Measurements from ENCODE around the gene RNU5B-1. TPM values are rescaled to one million over a fixed set of nuclear protein-coding genes. Genes with fewer than 3 reads are reported as not detected.
A peak's percentile ranks its signal among the peaks of the same experiment; 100 is the strongest.
"Not testable (repeated sequence)": the region's sequence is repeated elsewhere in the genome, so short reads cannot be mapped to it uniquely, and the experiment has no call there.

The RNU5B-1 gene

GRCh38 chr15:65349338-65349737, 44.9 kb downstream of the RNU5B-1 start:
- Histone ChIP-seq H3K27ac (ENCODE audit: low read length, poor library complexity, severe bottlenecking) (no peak overlapping the region), H2BK5ac (ENCODE audit: low read depth, low read length, poor library complexity, severe bottlenecking) (no peak overlapping the region), H4K91ac (ENCODE audit: low read length) (no peak overlapping the region), H3K4me3 (ENCODE audit: insufficient read depth in 1 of 2, low read depth in 1 of 2, low read length in 2 of 2) (no peak overlapping the region), H3K9me3 (ENCODE audit: control insufficient read depth, low read length) (peaks cover 19% of the 10 kb centered on the region), H3K23ac (ENCODE audit: low read length in 2 of 2) (no peak overlapping the region), H2BK120ac (ENCODE audit: low read depth, low read length) (no peak overlapping the region), H4K8ac (ENCODE audit: low read length) (no peak overlapping the region), H3K79me1 (replicated peaks; ENCODE audit: low read length, poor library complexity, severe bottlenecking) (no peaks in the 10 kb centered on the region), H3K4ac (ENCODE audit: low read depth in 1 of 2, low read length in 2 of 2) (no peak overlapping the region), H3K27me3 (ENCODE audit: control insufficient read depth in 1 of 2, insufficient read depth in 1 of 2, low read length in 2 of 2) (peaks cover 13 to 17% of the 10 kb centered on the region in 2 experiments), H2BK12ac (ENCODE audit: low read length in 2 of 2) (no peak overlapping the region), H2AFZ (ENCODE audit: low read depth, low read length) (no peak overlapping the region), H3K14ac (ENCODE audit: low read length in 2 of 2) (no peak overlapping the region), H3K36me3 (ENCODE audit: control insufficient read depth in 1 of 2, insufficient read depth in 2 of 2, low read depth in 1 of 2, low read length in 2 of 2) (no peaks in the 10 kb centered on the region), H3K9ac (ENCODE audit: low read length) (no peak overlapping the region), H2AK5ac (ENCODE audit: low read length, severe bottlenecking) (no peak overlapping the region), H3K4me2 (ENCODE audit: low read length, poor library complexity, severe bottlenecking) (no peak overlapping the region), H3K18ac (ENCODE audit: low read depth in 1 of 2, low read length in 2 of 2) (no peak overlapping the region), H2BK15ac (ENCODE audit: low read depth, poor library complexity, severe bottlenecking) (no peak overlapping the region), H3K4me1 (ENCODE audit: control insufficient read depth, insufficient read depth, low read depth, low read length) (no peaks in the 10 kb centered on the region)
- DNase-seq: no peak
- WGBS: 66% methylated on average over 8 of the region's 8 CpGs

- H3K4me1 ChIP-seq (ENCODE audit: control insufficient read depth, insufficient read depth, low read depth, low read length); H3K4me2 ChIP-seq (ENCODE audit: low read length, poor library complexity, severe bottlenecking); H2BK120ac ChIP-seq (ENCODE audit: low read depth, low read length); H3K79me1 ChIP-seq (replicated peaks; ENCODE audit: low read length, poor library complexity, severe bottlenecking); H3K18ac ChIP-seq (ENCODE audit: low read depth in 1 of 2, low read length in 2 of 2); H4K8ac ChIP-seq (ENCODE audit: low read length); H3K36me3 ChIP-seq (ENCODE audit: control insufficient read depth in 1 of 2, insufficient read depth in 2 of 2, low read depth in 1 of 2, low read length in 2 of 2); H2BK12ac ChIP-seq (ENCODE audit: low read length in 2 of 2); H2AK5ac ChIP-seq (ENCODE audit: low read length, severe bottlenecking); H3K27ac ChIP-seq (ENCODE audit: low read length, poor library complexity, severe bottlenecking); H3K14ac ChIP-seq (ENCODE audit: low read length in 2 of 2); H3K4me3 ChIP-seq (ENCODE audit: insufficient read depth in 1 of 2, low read depth in 1 of 2, low read length in 2 of 2); H3K9ac ChIP-seq (ENCODE audit: low read length); H4K91ac ChIP-seq (ENCODE audit: low read length); H3K23ac ChIP-seq (ENCODE audit: low read length in 2 of 2); H2BK15ac ChIP-seq (ENCODE audit: low read depth, poor library complexity, severe bottlenecking); H2AFZ ChIP-seq (ENCODE audit: low read depth, low read length); H2BK5ac ChIP-seq (ENCODE audit: low read depth, low read length, poor library complexity, severe bottlenecking); H3K4ac ChIP-seq (ENCODE audit: low read depth in 1 of 2, low read length in 2 of 2); DNase-seq: not testable (repeated sequence)
- H3K9me3 ChIP-seq (ENCODE audit: control insufficient read depth, low read length): peaks cover 19% of the 10 kb centered on the region
- WGBS: 75% methylated on average over 1 of the region's 1 CpG
- H3K27me3 ChIP-seq (ENCODE audit: control insufficient read depth in 1 of 2, insufficient read depth in 1 of 2, low read length in 2 of 2): peaks cover 27 to 40% of the 10 kb centered on the region in 2 experiments
Observed at GRCh38 chr15:65351972-65352371, 47.5 kb downstream of the RNU5B-1 start.

Small RNA genes within 50 kb of the gene (small RNA-seq; reads per million reads assigned to genes)
- 1,653 reads per million, percentile 98 among the genes with 10 or more reads in this experiment for gene RNU5A-1 (ENCODE audit: low read depth)
- gene RNU5B-1 (ENCODE audit: low read depth): 193 reads per million, percentile 94 among the genes with 10 or more reads in this experiment
- gene SNORA24B (ENCODE audit: low read depth): not detected

Measured in mesenchymal stem cell (in vitro differentiated cells and primary cell).